CD4-positive, alpha-beta memory T cell (primary cell): ENCODE measurements around the gene DRC7. TPM values are rescaled to one million over a fixed set of nuclear protein-coding genes. Genes with fewer than 3 reads are reported as not detected.

Experiments
- CTCF ChIA-PET: fragments of 350-600 bp; sonication (Branson Sonifier 250); formaldehyde crosslinking; loops from one replicate; lab custom pipeline; 2021; ENCODE audit warnings: inconsistent platforms; ENCODE audit not compliant: partially characterized antibody; lab: Charles Lee
- POLR2A ChIA-PET: fragments of 350-600 bp; sonication (Branson Sonifier 250); formaldehyde crosslinking; loops from one replicate; lab custom pipeline; 2021; ENCODE audit not compliant: partially characterized antibody; lab: Charles Lee
- DNase-seq, 5 donors: peaks; one replicate each; pipeline versions ENCODE4 v3.0.0 to v3.0.0-alpha.2; 2020 to 2022; ENCODE audit warnings: mixed read lengths in 1 of 5
- H3K27ac ChIP-seq: one replicate; pipeline ENCODE4 v1.7.0; 2013; ENCODE audit warnings: low read depth, low read length
- H3K27me3 ChIP-seq: 2 replicates; pipeline ENCODE4 v1.7.0; 2013; ENCODE audit warnings: mild to moderate bottlenecking, low read length, moderate library complexity; ENCODE audit not compliant: insufficient read depth
- H3K36me3 ChIP-seq: 2 replicates; pipeline ENCODE4 v1.7.0; 2013; ENCODE audit warnings: mild to moderate bottlenecking, low read length, moderate library complexity; ENCODE audit not compliant: insufficient read depth
- H3K4me1 ChIP-seq: 2 replicates; pipeline ENCODE4 v1.7.0; 2013; ENCODE audit warnings: mild to moderate bottlenecking, low read length, moderate library complexity; ENCODE audit not compliant: insufficient read depth
- H3K4me3 ChIP-seq, 2 donors: one replicate each; pipeline ENCODE4 v1.7.0; 2013; ENCODE audit warnings: low read length in 2 of 2, mild to moderate bottlenecking in 1 of 2
- H3K9me3 ChIP-seq, 2 donors: one replicate each; pipeline ENCODE4 v1.7.0; 2013; ENCODE audit warnings: low read length in 2 of 2, control low read depth in 1 of 2; ENCODE audit not compliant: control insufficient read depth in 1 of 2
- H3K27ac Mint-ChIP-seq, 7 donors: one replicate each; pipeline ENCODE4 v1.8.0; 2020 to 2021; ENCODE audit warnings: mixed read lengths in 7 of 7, mild to moderate bottlenecking in 6 of 7, inconsistent platforms in 3 of 7, moderate library complexity in 3 of 7
- H3K27me3 Mint-ChIP-seq, 2 donors: one replicate each; pipeline ENCODE4 v1.8.0; 2020 to 2021; ENCODE audit warnings: mixed read lengths in 2 of 2
- H3K36me3 Mint-ChIP-seq, 2 donors: one replicate each; pipeline ENCODE4 v1.8.0; 2020 to 2021; ENCODE audit warnings: mixed read lengths in 2 of 2, inconsistent platforms in 1 of 2, mild to moderate bottlenecking in 1 of 2
- H3K4me1 Mint-ChIP-seq, 4 donors: one replicate each; pipeline ENCODE4 v1.8.0; 2020 to 2021; ENCODE audit warnings: mixed read lengths in 4 of 4, mild to moderate bottlenecking in 1 of 4
- H3K4me3 Mint-ChIP-seq, 8 donors: one replicate each; pipeline ENCODE4 v1.8.0; 2020 to 2021; ENCODE audit warnings: mixed read lengths in 8 of 8, mild to moderate bottlenecking in 7 of 8, moderate library complexity in 6 of 8, inconsistent platforms in 3 of 8
- H3K9me3 Mint-ChIP-seq, 8 donors: one replicate each; pipeline ENCODE4 v1.8.0; 2020 to 2021; ENCODE audit warnings: mixed read lengths in 8 of 8, mild to moderate bottlenecking in 5 of 8, inconsistent platforms in 3 of 8, moderate library complexity in 1 of 8
- intact Hi-C: fragments of 100-400 bp; cut with micrococcal nuclease; formaldehyde crosslinking; loops from one replicate; pipeline ENCODE4 v1.15.1; 2023
- polyA plus RNA-seq, 2 donors: library from polyadenylated mRNA; unstranded; fragments of 300-500 nt; fragmentation: Illumina TruSeq; gene quantifications; one replicate each; pipeline ENCODE4 v1.2.3, GENCODE V29; 2021
- total RNA-seq, 2 experiments: library from RNA; stranded (reverse); gene quantifications; one replicate each; pipeline ENCODE4 v1.2.3, GENCODE V29; 2021

Gene DRC7
- total and polyA plus RNA-seq, 4 experiments from 2014 or later = not detected

DNA sequence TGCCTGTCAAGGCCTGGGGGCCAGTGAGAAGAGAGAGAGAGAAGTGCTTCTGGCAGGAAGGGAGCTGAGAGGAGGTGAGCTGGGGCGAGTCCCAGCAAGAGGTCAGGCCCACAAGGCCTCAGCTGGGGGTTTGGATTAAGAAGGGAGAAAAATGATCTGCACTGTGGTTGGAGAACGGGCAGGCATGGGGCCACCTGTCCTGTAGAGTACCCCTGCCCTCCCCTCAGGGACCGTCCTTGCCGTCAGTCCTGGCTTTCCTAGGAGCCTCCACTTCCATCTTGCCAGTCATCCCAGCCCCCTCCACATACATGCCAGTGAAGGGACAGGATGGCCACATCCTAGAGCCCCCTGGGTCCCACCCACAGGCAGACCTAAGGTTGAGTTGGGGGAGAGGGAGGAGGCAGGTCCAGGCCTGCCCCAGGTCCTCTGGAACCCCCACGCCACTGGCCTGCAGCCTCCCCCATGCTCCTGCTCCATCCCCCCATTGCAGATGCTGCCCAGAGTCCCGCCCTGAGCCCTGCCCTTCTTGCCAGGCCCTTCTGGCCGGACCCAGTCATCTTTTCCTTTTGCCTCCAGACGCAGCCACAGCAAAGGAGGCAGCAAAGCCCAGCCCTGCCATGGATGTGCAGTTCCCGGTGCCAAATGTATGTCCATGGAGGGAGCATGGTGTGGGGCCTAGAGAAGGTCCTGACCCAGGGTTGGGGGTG, 59.9 kb downstream of the DRC7 start:
- Histone ChIP-seq H3K27ac (no peak overlapping the region), H3K4me1 (no peaks in the 10 kb centered on the region), H3K4me3 (no peak overlapping the region), H3K27me3 (no peaks in the 10 kb centered on the region), H3K36me3 (no peaks in the 10 kb centered on the region), H3K9me3 (no peaks in the 10 kb centered on the region)
- no peak overlapping the region for H3K4me3 Mint-ChIP-seq
- H3K36me3 Mint-ChIP-seq = peaks cover 16 to 17% of the 10 kb centered on the region in 2 donors
- no peaks in the 10 kb centered on the region for H3K9me3 Mint-ChIP-seq
- H3K27ac Mint-ChIP-seq = no peak overlapping the region
- intact Hi-C loops = loop anchor here (5.0 kb wide), 3 partner anchors 177 to 733 kb away; partner anchors contain the start of gene CFAP20
- peaks cover 0 to 7% (median 0%) of the 10 kb centered on the region in 4 donors for H3K4me1 Mint-ChIP-seq
- no peaks in the 10 kb centered on the region for H3K27me3 Mint-ChIP-seq
- DNase-seq = peak in 1 of 5 donors; percentile 25
- CTCF ChIA-PET = interaction anchor here (1.1 to 2.2 kb wide), 2 partner anchors 19 to 45 kb away, joined by 3 to 8 read pairs; partner anchors contain the start of gene KATNB1
- POLR2A ChIA-PET = no interaction called here

DNA sequence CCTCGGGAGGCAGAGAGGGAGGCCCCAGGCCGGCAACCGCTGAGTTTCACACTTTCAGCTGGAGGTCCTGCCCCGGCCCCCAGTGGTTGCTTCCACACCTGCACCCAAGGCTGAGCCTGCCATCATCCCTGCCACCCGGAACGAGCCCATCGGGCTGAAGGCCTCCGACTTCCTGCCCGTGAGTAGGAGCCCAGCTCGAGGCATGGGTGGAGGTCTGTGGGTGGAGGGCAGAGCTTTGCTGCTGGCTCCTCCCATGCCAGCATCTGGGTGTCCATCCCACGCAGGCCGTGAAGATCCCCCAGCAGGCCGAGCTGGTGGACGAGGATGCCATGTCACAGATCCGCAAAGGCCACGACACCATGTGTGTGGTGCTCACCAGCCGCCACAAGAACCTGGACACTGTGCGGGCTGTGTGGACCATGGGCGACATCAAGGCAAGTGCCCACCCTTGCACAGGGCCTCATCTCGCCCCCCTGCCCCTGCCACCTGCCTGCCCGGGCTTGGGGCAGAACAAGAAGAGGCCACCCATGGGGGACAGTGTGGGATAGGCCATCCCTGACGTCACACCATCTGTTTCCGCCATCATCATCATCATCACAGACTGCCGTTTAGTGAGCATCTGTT, 60.6 kb downstream of the DRC7 start:
- peak in 1 of 5 donors; percentile 14 for DNase-seq
- H3K4me1 Mint-ChIP-seq = peaks cover 0 to 3% (median 0%) of the 10 kb centered on the region in 4 donors
- Histone ChIP-seq H3K4me3 (no peak overlapping the region), H3K4me1 (no peaks in the 10 kb centered on the region), H3K27me3 (no peaks in the 10 kb centered on the region), H3K27ac (no peak overlapping the region), H3K9me3 (no peaks in the 10 kb centered on the region), H3K36me3 (no peaks in the 10 kb centered on the region)
- peaks cover 14 to 16% of the 10 kb centered on the region in 2 donors for H3K36me3 Mint-ChIP-seq
- intact Hi-C loops = loop anchor here (5.0 kb wide), 3 partner anchors 178 to 732 kb away; partner anchors contain the start of gene CFAP20
- ChIA-PET CTCF (interaction anchor here (0.9 to 2.2 kb wide), 3 partner anchors 20 to 46 kb away, joined by 3 to 8 read pairs (median 3); partner anchors contain the start of gene KATNB1), POLR2A (no interaction called here)
- no peaks in the 10 kb centered on the region for H3K27me3 Mint-ChIP-seq
- no peak overlapping the region for H3K4me3 Mint-ChIP-seq
- no peak overlapping the region for H3K27ac Mint-ChIP-seq
- H3K9me3 Mint-ChIP-seq = no peaks in the 10 kb centered on the region

DNA sequence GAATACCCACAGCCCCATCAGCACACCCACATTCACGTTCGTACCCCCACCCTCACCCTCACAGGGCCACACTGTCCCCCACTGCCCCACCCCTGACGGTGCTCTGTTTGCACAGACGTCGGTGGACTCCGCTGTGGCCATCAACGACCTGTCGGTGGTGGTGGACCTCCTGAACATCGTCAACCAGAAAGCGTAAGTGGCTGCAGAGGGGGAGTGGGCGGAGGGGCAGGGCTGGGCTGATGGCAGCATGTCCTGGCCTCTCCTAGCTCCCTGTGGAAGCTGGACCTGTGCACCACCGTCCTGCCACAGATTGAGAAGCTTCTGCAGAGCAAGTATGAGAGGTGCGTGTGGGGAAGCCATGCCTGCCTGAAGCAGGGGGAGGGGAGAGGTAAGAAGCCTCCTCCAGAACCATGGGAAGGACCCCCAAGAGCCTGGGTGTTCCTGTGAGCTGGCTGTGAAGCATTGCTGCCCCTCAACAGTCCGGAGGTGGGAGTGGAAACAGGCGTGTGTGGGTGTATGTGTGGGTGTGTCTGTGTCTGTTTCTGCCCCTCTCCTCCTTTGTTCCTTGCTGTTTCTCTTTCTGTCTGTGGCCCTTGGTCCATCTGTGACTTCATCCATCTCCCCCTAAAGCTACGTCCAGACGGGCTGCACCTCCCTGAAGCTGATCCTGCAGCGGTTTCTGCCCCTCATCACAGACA, 61.3 kb downstream of the DRC7 start:
- no peaks in the 10 kb centered on the region for H3K4me1 ChIP-seq
- H3K27ac ChIP-seq = no peak overlapping the region
- Mint-ChIP-seq H3K9me3 (no peaks in the 10 kb centered on the region), H3K27me3 (no peaks in the 10 kb centered on the region), H3K4me1 (peaks cover 0 to 3% (median 0%) of the 10 kb centered on the region in 4 donors), H3K27ac (no peak overlapping the region), H3K4me3 (no peak overlapping the region), H3K36me3 (peaks cover 12 to 14% of the 10 kb centered on the region in 2 donors)
- intact Hi-C loops = loop anchor here (2.0 to 5.0 kb wide), 4 partner anchors 143 to 731 kb away; partner anchors contain the start of gene CFAP20
- no peaks in the 10 kb centered on the region for H3K27me3 ChIP-seq
- H3K36me3 ChIP-seq = no peaks in the 10 kb centered on the region
- H3K4me3 ChIP-seq = no peak overlapping the region
- no peaks in the 10 kb centered on the region for H3K9me3 ChIP-seq
- ChIA-PET CTCF (interaction anchor here (0.9 to 2.5 kb wide), 7 partner anchors 14 to 252 kb away, joined by 3 to 12 read pairs (median 3); partner anchors contain the start of gene KATNB1), POLR2A (interaction anchor here (0.9 to 1.3 kb wide), 2 partner anchors 19 to 243 kb away, joined by 3 to 4 read pairs; no protein-coding TSS in a partner anchor)
- no peak for DNase-seq

DNA sequence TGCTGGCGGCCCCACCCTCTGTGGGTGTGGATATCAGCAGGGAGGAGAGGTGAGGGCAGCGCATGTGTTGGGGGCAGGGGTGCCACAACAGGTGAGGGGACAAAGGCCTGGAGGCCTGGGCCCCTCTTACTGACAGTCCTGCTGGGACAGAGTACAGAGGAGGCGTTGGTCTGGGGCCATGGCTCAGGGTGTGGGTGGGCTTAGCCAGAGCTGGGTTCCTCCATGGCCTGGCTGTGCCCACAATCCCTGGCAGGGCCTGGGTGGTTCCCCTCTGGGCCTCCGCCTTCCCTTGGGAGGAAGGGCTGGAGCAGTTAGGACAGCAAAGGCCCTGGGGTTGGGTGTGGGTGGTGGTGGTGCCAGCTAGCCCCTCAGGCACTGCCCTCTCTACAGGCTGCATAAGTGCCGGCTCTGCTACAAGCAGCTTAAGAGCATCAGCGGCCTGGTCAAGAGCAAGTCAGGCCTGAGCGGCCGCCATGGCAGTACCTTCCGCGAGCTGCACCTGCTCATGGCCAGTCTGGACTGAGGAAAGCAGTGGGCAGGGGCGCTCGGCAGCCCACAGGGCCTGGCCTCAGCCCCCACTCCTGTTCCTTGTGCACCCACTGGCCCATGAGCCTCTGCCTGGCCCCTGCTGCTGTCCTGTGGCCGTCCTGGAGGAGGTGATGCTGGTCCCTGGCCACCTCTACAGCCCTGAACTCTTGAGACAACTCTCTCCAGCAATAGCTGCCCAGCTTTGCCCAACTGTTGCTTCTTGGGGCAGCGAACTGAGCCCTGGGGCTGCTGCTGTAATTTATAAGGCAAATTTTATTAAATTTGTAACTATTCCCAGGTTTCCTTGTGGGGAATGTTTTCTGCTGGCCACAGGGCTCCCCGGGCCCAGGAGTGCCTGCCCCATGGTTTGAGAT, 62.1 kb downstream of the DRC7 start:
- POLR2A ChIA-PET = interaction anchor here (0.9 to 1.3 kb wide), 3 partner anchors 20 to 242 kb away, joined by 3 to 4 read pairs (median 4); no protein-coding TSS in a partner anchor
- Mint-ChIP-seq H3K27ac (no peak overlapping the region), H3K27me3 (no peaks in the 10 kb centered on the region), H3K9me3 (no peaks in the 10 kb centered on the region), H3K4me1 (peaks cover 0 to 3% (median 0%) of the 10 kb centered on the region in 4 donors), H3K4me3 (no peak overlapping the region), H3K36me3 (peaks cover 7 to 8% of the 10 kb centered on the region in 2 donors)
- Histone ChIP-seq H3K36me3 (no peaks in the 10 kb centered on the region), H3K9me3 (no peaks in the 10 kb centered on the region), H3K27ac (no peak overlapping the region), H3K27me3 (no peaks in the 10 kb centered on the region), H3K4me1 (no peaks in the 10 kb centered on the region), H3K4me3 (no peak overlapping the region)
- no peak for DNase-seq
- intact Hi-C loops = loop anchor here (1.0 to 5.0 kb wide), 5 partner anchors 107 to 731 kb away; partner anchors contain the start of gene CFAP20
- CTCF ChIA-PET = interaction anchor here (1.0 to 2.5 kb wide), 12 partner anchors 8 to 267 kb away, joined by 3 to 12 read pairs (median 4); partner anchors contain the start of gene KATNB1

DNA sequence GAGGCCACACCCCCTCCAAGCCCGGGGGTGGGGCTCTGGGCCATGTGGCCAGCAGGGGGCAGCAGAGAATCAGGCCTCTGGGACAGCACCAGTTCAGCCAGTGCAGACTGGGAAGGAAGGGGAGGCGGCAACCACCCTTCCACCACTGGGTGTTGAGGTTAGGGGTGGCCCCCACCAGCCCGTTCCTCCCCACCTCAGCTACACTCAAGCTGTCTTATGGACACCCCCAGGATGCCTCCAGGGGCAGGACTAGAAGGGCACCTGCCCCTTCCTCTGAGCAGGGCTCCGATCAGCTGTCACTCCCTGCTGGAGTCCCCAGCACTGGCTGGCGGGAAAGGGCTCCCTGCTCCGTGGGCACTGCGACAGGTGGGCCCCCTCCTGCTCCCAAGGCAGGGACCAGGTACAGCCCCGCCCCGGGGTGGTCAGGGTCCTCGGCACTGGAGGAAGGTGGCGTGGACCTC, 62.8 kb downstream of the DRC7 start:
- peaks cover 4% of the 10 kb centered on the region in 2 donors for H3K36me3 Mint-ChIP-seq
- peaks cover 0 to 3% (median 0%) of the 10 kb centered on the region in 4 donors for H3K4me1 Mint-ChIP-seq
- H3K4me3 Mint-ChIP-seq = no peak overlapping the region
- ChIA-PET POLR2A (interaction anchor here (1.0 to 1.3 kb wide), 2 partner anchors 22 to 242 kb away, joined by 4 read pairs; no protein-coding TSS in a partner anchor), CTCF (interaction anchor here (0.7 to 2.5 kb wide), 16 partner anchors 9 to 266 kb away, joined by 3 to 12 read pairs (median 4); partner anchors contain the start of gene KATNB1)
- no peak overlapping the region for H3K27ac Mint-ChIP-seq
- H3K9me3 Mint-ChIP-seq = no peaks in the 10 kb centered on the region
- no peaks in the 10 kb centered on the region for H3K9me3 ChIP-seq
- no peaks in the 10 kb centered on the region for H3K27me3 ChIP-seq
- no peak overlapping the region for H3K27ac ChIP-seq
- no peak overlapping the region for H3K4me3 ChIP-seq
- no peaks in the 10 kb centered on the region for H3K27me3 Mint-ChIP-seq
- no peaks in the 10 kb centered on the region for H3K4me1 ChIP-seq
- peak; percentile 80 to 88 (median 81) for DNase-seq
- intact Hi-C loops = loop anchor here (1.0 to 5.0 kb wide), 5 partner anchors 106 to 730 kb away; partner anchors contain the start of gene CFAP20
- no peaks in the 10 kb centered on the region for H3K36me3 ChIP-seq

DNA sequence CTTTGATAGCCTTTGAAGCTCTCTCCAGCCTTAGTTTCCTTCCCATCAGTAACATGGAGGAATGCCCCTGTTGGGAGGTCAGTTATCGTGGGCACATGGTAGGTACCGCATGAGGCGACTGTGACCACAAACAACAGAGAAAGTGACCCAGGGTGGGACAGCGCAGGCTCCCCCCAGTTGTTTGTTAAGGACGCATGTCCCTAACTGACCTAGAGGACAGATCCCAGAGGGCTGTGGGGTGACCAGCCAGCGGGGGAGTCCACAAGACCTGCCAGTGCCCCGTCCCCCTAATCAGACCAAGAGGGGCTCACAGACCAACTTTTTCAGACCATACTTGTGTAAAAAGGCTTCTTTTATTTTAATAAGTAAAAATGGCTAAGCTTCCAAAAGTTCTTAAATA, 63.3 kb downstream of the DRC7 start:
- H3K9me3 Mint-ChIP-seq = no peaks in the 10 kb centered on the region
- ChIA-PET CTCF (interaction anchor here (0.7 to 2.5 kb wide), 14 partner anchors 8 to 266 kb away, joined by 3 to 12 read pairs (median 4); partner anchors contain the start of gene KATNB1), POLR2A (interaction anchor here (1.0 kb wide), 1 partner anchor 23 kb away, joined by 4 read pairs; no protein-coding TSS in a partner anchor)
- H3K27ac Mint-ChIP-seq = no peak overlapping the region
- Histone ChIP-seq H3K36me3 (no peaks in the 10 kb centered on the region), H3K4me3 (no peak overlapping the region), H3K9me3 (no peaks in the 10 kb centered on the region), H3K4me1 (no peaks in the 10 kb centered on the region), H3K27ac (no peak overlapping the region), H3K27me3 (no peaks in the 10 kb centered on the region)
- DNase-seq = no peak
- H3K4me1 Mint-ChIP-seq = peaks cover 0 to 3% (median 0%) of the 10 kb centered on the region in 4 donors
- no peaks in the 10 kb centered on the region for H3K27me3 Mint-ChIP-seq
- peaks cover 4% of the 10 kb centered on the region in 2 donors for H3K36me3 Mint-ChIP-seq
- intact Hi-C loops = loop anchor here (1.0 to 5.0 kb wide), 5 partner anchors 105 to 729 kb away; partner anchors contain the start of gene CFAP20
- no peak overlapping the region for H3K4me3 Mint-ChIP-seq
